Inferior parietal cortex (tissue), 1 donor: ENCODE data around the gene MPI.
A peak's percentile ranks its signal among the peaks of the same experiment; 100 is the strongest.
"Not testable (repeated sequence)": the region's sequence is repeated elsewhere in the genome, so short reads cannot be mapped to it uniquely, and the experiment has no call there.

Experiments used
- DNase-seq: peaks from one replicate; pipeline ENCODE4 v3.0.0-alpha.2; 2016; ENCODE audit errors: extremely low spot score

Gene MPI

DNA sequence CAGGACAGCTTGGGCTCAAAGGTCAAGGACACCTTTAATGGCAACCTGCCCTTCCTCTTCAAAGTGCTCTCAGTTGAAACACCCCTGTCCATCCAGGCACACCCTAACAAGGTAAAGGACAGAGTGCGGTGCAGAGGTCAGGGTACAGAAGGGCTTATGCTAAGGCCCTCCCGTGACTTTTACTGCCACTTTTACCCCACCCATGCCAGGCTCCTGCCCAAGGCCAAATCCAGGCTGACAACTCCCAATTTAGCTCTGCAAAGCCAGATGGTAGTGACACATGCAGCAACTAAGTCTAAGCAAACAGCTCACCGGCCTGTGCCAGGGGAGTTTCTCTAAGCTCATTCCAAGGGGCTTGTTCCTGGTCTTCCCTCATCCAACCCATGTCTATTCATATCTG lies 1.6 kb downstream of the MPI start:
- no peak for DNase-seq

DNA sequence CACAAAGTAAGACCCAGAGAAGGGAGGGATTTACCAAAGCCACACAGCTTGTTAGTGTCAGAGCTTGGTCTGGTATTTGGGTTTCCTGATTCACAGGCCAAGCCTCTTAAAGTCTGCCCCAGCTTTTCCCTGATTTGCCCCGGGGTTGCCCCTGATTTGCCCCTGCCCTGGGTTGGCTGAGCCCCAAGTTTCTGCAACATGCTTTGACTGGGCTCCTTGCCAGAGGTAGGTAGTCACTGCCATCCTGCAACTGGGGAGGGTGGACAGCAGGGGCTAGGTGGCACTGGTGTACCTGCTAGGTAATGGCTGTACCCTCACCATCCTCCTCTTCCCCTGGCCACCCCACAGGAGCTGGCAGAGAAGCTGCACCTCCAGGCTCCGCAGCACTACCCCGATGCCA lies 2.5 kb downstream of the MPI start:
- DNase-seq: no peak

DNA sequence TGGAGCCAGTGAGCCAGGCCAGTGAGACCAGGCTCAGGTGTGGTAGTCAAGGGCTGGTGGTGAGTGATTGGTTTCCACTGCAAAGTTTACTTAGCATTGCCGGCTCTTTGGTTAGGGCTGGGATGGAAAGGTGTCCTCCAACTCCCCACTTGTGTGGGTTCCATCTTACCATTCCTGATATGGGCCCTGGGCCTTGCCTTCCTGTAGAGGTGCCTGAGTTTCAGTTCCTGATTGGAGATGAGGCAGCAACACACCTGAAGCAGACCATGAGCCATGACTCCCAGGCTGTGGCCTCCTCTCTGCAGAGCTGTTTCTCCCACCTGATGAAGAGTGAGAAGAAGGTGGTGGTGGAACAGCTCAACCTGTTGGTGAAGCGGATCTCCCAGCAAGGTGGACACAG lies 3.1 kb downstream of the MPI start:
- no peak for DNase-seq

DNA sequence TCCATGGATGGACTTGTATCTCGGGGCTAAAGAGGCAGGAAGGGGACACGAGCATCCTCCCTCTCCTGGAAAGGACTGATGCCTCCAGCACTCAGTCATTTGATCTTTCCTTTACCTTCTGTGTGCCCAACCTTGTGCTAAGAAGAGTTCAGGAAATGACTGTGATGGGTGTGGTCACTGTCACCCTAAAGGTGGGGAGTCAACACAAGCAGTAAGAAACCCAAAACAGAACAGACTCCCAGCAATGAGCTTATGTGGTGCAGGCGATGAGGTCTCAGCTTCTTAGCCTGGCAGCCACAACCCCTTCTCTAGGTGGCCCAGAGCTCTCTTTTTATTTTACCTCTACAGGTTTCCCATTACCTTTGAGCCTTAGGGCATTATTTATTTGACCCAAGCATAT lies 3.8 kb downstream of the MPI start:
- DNase-seq: no peak

DNA sequence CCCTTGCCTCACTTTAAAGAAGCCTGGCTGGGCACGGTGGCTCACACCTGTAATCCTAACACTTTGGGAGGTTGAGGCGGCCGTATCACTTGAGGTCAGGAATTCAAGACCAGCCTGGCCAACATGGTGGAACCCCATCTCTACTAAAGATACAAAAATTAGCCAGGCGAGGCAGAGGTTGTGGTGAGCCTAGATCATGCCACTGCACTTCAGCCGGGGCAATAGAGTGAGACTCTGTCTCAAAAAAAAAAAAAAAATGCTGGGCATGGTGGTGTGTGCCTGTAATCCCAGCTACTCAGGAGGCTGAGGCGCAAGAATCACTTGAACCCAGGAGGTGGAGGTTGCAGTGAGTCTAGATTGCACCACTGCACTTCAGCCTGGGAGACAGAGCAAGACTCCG lies 4.5 kb downstream of the MPI start:
- not testable (repeated sequence) for DNase-seq

DNA sequence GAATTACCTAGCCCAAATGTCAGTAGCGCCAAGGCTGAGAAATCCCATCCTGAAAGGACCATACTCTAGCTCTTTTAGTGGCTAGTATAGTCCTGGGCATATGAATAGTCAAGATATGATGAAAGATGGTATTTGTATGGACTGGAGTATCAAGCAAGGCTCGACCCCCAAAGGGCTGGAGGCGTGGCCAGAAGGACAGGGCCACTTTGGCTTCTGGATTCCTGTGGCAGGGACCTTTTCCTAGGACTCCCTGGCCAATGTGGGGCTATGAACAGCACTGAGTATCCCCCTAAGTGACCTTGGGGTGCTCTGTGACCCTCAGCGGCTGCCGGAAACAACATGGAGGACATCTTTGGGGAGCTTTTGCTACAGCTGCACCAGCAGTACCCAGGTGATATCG lies 6.0 kb downstream of the MPI start:
- no peak for DNase-seq

DNA sequence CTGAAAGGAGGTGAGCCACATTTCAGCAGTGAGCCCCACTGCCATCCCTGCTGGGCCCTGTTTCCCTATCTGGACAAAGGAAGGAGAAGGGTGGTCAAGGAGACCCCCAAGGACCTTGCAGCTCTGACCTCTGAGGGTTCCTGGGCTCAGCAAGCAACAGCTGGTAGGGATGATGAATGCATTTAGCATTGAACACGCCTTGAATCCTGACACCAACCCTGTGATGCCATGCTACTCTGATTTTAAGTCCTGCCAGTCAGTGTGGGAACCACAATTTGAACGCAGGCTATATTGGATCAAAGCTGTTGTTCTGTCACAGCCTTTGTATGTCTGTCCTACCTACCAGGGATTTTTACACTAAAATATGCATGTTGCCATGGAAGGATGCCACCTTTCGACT lies 6.5 kb downstream of the MPI start:
- DNase-seq: no peak

DNA sequence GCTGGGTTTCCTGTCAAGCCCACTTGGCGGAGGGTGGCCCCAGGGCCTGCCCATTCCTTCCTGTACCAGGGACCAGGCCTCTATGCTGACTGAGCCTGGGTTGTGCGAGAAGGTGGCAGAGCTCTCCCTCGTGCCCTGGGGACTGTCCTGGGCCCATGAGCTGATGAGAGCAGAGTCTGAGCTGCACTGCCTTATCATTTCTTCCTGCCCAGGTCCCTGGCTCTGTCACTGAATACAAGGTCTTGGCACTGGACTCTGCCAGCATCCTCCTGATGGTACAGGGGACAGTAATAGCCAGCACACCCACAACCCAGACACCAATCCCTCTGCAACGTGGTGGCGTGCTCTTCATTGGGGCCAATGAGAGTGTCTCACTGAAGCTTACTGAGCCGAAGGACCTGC lies 7.5 kb downstream of the MPI start:
- DNase-seq: no peak

DNA sequence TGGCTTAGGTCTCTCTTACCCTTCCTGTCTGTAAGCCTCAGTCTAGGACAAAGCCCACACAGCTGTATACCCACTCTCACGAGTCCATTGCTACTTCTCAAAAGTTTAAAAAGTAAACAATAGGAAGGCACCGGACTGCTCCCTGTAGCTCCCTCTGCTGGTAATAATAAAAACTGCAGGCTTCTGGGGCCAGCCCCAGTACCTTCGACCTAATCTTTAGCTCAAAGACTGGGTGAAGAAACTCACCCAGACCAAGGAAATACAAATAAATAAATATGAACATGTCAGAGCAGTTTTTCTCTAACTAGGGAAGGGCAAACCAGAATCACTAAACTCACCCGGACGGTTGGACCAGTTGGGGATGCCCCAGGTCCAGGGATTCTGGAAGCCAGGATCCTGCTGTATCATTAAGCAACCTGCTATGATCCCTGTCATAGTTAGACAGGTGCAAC lies 11.8 kb downstream of the MPI start:
- DNase-seq: peak; percentile 79

DNA sequence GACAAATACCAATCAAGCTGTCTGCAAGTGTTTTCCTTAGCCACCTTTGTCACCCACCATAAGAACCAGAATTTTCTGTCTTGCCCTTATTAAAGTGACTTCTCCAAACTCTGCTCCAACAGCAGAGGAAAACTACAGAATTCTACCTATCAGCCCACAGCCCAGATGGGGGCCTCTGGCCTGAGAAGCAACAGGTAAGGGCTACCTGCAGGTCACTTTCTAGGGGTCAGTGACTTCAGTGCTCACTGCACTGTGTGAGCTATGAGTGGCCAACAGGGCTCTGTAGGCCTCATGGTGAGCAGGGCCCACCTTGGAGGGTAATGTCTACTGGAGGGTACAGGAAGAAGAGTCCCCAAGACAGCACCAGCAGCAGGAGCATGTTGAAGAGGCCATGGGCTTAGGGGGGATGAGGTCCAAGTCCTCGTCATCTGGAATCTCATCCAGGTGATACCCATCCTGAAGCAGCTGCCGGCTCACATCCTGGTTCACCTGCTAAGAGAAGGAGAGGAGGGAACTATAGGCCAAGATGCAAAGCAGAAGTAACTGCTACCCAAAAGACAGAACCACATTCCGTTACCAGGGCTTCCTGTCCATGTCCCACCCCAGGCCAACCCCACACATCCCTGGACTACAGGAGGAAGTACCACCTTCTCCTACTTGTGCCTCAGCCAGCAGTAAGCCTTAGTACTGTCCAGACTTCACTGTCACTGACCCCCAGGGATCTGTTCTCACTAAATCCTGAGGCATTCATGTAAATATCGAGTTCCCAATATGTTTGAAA lies 12.6 kb downstream of the MPI start:
- DNase-seq: no peak

DNA sequence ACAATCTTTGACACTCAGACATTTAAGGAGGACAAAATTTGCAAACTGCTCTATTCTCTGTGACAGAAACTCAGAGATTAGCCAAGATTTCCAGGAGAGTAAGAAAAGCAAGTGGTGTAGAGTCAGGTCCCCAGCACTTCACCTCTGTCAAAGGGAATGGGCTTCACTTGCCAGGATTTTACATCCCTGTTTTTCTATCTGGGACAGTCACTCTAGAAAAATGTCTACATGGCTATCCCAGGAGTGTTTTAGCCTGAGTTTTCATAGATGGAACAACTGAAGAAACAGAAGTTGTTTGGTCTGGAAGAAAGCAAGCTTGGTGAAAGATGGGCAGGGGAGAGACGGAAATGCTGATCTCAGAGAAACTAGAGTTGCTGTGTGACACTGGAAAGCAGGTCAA lies 13.8 kb downstream of the MPI start:
- DNase-seq: no peak

DNA sequence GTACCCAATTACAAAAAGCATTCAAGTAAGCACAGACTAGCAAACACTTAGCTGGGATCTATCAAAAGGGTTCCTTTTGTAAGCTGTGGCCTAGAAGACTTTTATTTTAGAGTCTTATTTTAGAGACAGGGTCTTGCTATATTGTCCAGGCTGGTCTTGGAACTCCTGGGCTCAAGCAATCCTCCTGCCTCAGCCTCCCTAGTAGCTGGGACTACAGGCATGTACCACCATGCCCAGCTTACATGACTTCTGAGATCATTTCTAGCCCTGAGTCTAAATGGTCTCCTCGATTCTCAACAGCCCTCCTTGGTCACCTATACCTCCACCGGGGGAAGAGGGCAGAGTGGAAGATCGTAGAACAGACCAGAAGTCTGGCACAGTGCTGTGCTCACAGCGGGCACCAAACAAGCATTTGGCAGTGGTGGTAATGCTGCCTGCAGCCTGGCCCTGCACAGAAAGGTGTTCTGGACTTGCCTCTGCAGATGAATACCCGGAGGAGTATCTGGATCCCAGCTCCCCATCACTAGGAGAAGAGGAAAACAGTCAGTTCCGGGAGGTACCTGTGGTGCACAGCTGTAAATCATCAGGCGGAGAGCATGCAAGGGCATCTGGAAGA lies 14.5 kb downstream of the MPI start:
- no peak for DNase-seq

DNA sequence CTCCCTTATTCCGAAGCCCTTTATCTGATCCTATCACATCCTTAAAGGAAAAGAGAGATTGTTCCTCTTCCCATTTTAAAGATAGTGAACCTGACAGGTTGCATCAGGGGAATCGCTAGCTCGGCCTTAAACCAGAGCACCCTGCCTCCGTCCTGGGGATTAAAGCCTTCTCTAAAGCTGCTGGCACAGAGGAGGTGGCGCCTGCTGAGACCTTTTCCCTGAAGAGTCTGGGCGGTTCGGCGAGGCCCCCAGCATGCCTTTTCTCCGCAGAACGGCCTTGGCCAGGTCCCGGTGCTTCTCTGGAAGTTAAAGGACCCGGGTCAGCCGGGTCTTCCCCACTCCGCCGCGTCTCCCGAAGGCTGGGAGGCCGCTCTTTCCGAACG lies 16.2 kb downstream of the MPI start:
- peak; percentile 52 for DNase-seq

DNA sequence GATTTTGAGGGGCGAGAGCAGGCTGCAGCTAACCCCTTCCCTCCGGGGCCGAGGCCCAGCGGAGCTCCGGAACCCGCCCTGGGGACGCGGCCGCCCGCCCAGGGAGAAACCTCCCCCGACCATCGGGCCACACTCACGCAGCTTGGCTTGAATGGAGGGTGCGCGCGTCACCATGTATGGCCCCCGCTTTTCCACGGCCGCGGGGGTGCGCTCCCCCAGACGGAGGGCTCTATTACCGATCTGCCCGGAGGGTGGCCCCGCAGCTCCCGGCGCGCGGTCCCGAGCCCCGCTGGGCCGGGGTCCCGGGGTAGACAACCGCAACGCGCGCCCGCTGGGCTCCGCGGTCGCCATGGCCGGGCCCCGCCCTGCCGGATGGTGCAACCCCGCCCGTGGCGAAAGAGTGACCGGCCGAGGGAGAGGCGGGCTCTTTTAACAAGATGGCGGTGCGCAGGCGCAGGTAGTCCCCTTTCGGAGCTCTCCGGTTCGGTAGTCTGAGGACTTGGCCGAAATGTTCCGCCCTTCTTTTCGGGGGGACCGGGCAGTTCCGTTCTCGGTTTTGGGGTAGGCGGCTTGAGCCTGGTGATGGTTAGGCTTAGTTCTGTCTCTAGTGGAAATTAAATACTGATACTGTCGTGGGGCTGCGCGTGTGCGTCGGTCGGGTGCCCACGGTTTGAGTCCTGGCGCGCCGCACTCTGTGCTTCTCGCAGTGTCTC lies 16.8 kb downstream of the MPI start, which contains the start of gene FAM219B:
TSS of gene FAM219B (minus strand) at position 402 of the 713 bp plus-strand sequence. CDS start at position 351, 51 bp downstream.
- peak; percentile 94 for DNase-seq

DNA sequence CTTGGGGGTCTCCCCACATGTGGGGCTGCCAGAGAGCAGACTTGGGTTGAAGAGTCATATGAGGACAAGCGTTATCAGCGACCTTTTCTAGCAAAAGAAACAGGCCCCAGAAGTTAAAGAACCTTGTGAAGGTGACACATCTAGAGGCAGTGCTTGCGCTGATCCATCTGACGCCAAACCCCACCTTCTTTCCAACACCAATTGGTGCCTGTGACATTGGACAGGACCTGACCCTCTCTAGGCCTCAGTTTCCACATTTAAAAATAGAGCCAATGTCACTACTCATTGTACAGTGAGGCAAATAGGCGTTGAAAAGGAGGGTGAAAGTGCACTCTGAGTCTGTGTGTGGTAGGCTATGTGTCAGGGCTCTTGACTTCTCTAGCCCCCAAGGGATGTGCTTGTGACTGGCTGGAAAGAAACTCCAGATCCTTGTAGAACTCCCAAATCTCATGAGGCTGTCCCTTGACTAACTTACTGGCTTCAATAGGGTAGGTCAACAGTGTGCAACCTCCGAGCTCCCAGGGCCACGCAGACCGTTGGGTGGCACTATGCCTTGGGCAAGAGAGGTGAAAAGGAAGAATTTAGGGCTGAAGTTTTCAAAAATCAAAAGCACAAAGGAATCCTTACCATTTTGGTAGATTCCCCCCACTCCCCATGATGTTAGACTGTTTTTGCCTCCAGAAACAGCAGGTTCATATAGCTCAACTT lies 17.5 kb downstream of the MPI start:
- DNase-seq: no peak

DNA sequence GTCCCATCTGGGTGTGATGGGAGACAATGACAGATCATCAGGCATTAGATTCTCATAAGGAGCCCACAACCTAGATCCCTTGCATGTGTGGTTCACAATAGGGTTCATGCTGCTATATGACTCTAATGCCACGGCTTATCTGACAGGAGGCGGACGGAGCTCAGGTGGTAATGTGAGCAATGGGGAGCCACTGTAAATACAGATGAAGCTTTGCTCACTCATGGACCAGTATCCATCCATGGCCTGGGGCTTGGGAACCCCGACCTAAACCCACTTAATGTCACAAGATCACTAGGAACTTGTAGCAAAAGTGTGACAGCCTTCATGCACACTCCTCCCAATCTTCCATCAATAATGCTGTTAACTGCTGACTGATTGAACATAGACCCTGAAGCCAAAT lies 18.8 kb downstream of the MPI start:
- no peak for DNase-seq

DNA sequence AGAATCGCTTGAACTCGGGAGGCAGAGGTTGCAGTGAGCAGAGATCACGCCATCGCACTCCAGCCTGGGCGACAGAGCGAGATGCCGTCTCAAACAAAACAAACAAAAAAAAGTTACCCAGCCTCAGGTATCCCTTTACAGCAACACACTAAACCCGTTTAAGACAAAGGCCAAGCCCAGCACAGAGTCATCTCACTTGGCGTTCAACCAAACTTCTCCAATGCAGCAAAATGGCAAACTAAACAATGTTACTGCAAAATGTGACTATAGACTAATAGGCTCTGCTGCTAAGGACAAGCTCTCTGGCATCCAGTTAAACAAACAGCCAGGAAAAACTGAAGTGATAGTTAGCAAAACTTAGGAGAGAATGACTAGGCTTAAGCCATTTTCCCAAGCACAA lies 23.2 kb downstream of the MPI start:
- no peak for DNase-seq

DNA sequence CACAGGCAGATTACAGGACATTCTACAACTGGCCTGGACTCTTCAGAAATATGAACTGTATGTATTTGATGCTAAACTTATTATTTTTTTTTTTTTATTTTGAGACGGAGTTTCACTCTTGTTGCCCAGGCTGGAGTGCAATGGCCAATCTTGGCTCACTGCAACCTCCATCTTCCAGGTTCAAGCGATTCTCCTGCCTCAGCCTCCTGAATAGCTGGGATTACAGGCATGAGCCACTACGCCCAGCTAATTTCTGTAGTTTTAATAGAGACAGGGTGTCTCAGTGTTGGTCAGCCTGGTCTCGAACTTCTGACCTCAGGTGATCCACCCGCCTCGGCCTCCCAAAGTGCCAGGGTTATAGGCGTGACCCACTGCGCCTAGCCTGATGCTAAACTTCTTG lies 24.0 kb downstream of the MPI start:
- DNase-seq: not testable (repeated sequence)

DNA sequence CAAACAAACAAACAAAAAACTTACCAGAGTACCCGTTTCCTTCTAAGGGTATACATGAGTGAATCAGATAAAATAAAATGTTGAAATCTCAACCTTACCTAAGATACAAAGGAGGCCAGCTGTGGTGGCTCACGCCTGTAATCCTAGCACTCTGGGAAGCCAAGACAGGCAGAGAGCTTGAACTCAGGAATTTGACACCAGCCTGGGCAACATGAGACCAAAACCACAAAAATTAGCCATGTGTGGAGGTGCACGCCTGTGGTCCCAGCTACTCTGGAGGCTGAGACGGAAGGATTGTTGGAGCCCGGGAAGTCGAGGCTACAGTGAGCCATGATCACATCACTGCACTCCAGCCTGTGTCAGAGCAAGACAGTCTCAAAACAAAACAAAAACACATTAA lies 27.8 kb downstream of the MPI start:
- no peak for DNase-seq

DNA sequence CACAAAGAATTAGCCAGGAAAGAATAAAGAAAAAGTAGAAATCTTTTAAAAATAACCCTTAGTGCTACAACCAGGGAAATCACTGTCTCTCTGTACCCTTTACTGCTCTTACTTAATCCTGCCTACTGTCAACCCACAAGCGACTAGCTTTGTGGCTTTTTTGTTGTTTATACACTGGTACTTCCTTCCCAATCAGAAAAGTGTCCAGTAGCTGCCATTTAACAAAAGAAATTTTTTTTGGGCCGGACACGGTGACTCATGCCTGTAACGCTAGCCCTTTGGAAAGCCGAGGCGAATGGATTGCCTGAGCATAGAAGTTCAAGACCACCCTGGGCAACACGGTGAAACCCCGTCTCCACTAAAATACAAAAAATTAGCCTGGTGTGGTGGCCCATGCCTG lies 30.6 kb downstream of the MPI start:
- no peak for DNase-seq

DNA sequence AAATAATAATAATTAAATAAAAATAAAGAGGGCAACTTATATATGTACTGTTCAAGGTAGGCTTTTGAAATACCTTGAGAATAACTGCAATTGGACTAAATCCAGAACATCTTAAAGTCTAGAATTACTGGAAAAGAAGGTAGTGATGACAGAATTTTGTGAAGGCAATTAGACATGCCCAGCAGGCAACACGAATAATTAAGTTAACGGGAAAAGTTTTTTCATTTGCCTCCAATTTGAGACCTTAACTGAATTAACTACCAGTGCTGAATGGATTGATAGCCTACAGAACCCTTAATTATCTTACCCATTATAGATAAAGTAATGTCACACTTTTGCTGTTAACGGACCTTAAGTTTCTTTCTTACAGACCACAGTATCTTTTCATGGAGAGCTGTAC lies 34.7 kb downstream of the MPI start:
- DNase-seq: no peak

DNA sequence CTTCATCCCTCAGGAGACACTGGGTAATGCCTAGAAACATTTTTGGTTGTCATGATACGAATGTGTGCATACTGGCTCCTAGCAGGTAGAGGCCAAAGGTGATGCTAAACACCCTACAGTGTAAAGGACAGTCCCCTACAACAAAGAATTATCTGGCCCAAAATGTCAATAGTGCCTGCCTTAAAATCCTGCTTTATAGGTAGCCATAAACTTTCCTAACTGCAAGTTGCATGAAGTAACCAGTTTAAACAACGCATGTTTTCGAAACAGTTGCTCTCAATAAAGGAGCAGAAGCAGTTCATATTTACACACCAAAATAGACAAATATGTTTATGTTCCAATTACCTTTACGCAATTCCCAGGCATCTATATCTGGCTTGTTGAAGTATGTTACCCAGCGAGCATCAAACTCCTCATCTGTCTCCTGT lies 38.9 kb downstream of the MPI start:
- no peak for DNase-seq
